HG03354 (cell line): ENCODE results near the gene SMPDL3B.

Source experiments
- ATAC-seq: cut with Tn5 transposase; IDR thresholded peaks from one replicate; pipeline ENCODE4 v1.9.1; 2021; ENCODE audit warnings: mild to moderate bottlenecking; ENCODE audit not compliant: unreplicated experiment, poor library complexity, severe bottlenecking

Gene SMPDL3B, protein sequence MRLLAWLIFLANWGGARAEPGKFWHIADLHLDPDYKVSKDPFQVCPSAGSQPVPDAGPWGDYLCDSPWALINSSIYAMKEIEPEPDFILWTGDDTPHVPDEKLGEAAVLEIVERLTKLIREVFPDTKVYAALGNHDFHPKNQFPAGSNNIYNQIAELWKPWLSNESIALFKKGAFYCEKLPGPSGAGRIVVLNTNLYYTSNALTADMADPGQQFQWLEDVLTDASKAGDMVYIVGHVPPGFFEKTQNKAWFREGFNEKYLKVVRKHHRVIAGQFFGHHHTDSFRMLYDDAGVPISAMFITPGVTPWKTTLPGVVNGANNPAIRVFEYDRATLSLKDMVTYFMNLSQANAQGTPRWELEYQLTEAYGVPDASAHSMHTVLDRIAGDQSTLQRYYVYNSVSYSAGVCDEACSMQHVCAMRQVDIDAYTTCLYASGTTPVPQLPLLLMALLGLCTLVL

DNA sequence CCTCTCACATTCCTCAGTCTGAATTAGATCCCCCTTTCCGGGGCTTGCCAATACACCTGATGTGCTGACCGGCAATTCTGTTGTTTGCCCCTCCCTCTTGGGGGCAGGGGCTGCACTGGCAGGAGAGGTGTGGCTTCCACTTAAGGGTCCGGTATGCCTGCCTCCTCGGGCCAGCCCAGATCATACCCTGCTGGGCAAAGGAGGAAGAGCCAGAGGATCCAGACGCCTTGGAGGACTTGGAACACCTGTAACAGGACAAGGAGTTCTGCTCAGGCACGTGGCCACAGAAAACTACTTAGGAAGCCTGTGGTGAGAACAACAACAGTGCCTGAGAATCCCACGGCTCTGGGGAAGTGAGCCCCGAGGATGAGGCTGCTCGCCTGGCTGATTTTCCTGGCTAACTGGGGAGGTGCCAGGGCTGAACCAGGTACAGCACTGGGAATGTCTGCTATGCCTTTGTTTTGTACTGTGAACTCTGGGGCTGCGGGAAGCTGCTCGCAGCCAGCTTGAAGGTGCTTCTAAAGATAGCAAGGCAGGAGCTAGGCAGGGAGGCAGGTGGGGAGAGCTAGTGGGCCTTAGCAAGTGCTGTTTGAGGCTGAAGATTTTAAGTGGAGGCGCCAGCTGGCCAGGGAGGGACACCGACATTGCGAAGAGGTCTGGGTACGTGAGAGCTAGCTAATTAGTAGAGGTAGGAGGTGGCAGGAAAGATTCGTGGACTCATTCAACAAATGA lies at the start of gene SMPDL3B:
Gene SMPDL3B (plus strand): TSS at position 183 of the 732 bp plus-strand sequence. CDS start 184 bp downstream, at position 367.
- no peak for ATAC-seq

DNA sequence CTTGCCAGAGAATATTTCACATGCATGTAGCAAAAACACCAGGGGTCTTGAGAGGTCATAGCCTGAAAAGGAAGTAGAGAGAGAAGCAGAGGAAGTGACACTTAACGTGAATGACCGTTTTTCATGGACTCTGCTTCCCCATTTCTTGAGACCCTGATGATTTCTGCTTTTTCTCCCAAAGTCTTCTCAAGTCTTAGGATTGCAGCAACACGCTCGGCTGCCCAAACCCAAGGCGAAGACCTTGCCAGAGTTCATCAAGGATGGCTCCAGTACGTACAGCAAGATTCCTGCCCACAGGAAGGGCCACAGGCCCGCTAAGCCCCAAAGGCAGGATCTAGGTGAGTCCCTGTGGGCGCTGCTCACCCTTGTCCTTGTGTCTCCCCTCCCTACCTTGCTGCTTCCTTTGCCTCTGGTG lies 49.7 kb upstream of the SMPDL3B start:
- ATAC-seq = no peak

DNA sequence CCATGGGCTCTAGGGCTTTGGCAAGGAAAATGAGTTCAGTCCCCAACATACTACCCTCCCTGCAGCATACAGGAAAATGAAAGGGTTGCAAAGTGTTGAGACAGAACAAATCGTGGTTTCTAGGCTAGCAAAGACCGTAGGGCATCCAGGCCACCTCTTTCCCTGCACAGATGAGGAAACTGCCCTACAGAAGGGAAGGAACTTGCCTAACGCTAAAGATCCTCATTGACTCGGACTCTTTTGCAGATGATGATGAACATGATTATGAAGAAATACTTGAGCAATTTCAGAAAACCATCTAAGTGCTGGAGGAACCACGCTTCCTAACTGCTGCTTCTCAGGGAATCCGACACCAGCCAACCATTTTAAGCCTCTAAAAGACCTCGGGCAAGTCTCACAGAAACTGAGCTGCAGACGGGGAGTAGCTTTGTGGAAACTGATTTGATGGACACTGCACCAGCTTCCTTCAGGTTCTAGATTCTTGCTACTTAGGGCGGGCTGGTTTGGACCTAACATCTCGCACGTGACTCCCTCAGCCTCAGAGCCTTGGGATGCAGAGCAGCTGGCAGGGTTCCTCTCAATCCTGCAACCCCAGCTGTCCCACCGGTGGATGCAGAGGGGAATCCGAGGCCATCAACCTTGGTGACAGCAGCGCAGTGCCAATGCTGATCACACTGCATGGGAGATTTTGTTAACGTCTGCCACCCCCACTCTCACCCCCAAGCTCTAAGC lies 49.0 kb upstream of the SMPDL3B start:
- ATAC-seq = no peak

DNA sequence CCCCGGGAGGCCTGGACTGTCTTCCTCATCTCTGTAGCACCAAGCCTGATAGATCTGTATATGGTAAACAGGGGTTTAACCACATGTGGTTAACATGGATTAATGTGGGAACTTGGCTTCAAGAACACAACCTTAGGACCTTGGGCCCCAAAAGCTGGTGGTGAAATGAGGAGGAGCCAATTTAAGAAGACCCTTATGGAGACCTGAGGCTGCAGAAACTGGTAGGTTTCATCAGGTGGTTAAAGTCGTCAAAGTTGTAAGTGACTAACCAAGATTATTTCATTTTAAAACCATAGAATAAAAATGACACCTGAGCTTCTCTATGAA lies 48.5 kb upstream of the SMPDL3B start:
- ATAC-seq = no peak

DNA sequence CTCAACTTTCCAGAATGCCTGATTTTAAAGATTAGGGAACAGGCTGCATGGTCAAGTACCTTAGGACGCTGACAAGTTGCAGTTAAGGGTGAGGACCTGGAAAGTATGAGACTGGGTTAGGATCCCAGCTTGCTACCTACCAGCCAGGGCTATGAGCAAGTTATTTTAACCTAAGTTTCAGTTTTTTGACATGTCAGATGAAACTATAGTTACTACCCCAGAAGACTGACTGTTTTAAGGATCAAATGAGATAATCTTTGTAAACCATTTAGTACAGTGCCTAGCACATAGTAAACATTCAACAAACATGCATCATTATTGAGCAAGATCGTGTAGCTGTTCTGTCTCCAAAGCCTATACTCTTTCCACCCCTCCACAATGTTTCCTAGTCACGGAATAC lies 48.1 kb upstream of the SMPDL3B start:
- no peak for ATAC-seq

DNA sequence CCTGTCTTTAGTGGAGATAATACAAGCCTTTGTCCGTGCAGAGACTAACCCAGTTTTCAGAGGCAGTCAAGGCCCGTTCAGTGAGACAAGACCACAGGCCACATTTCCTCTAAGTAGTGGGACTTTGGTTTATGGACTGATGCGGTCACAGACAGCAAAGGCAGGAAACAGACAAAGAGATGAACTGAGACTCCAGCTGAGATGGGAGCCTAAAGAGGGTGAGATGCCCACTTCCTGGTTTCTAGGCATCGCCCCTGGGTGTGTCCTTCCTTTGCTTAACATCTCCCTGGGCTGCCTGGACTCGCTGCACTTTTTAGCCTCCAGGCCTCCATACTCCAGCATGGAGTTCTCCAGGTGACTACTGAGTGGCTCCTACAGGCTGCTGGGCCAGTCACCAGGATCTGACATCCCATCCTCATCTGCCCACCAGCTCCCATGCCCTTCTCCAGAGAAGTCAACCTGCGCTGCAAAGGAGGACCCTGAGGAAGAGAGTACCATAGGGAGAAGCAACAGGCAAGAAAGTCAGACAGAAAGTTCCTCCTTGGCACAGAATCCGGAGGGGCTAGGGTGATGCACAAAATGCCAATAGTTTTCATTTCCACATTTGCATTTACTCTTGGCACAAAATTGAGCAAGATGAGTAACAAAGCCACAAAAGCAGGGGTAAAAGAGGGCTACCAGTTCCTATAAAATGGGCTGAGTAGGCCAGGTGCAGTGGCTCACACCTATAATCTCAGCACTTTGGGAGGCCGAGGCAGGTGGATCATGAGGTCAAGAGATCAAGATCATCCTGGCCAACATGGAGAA lies 47.4 kb upstream of the SMPDL3B start:
- ATAC-seq = no peak

DNA sequence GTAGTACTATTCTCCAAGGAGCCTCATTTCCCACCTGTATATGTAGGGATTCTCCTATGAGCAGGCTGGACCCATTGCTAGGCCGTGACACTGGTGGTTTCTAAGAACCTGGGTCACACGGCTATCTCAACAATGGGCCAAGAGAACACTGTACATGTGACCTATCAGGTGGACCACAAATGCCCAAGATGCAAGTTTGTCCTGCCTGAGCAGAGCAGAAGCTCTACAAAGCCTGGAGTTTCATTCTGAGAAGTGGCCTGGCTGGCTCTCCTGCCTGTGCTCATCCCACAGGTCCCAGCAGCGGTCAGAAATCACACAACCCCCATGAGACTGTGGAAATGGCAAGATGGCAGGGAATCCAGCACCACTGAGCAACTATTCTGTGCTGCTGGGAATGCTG lies 45.3 kb upstream of the SMPDL3B start:
- no peak for ATAC-seq

DNA sequence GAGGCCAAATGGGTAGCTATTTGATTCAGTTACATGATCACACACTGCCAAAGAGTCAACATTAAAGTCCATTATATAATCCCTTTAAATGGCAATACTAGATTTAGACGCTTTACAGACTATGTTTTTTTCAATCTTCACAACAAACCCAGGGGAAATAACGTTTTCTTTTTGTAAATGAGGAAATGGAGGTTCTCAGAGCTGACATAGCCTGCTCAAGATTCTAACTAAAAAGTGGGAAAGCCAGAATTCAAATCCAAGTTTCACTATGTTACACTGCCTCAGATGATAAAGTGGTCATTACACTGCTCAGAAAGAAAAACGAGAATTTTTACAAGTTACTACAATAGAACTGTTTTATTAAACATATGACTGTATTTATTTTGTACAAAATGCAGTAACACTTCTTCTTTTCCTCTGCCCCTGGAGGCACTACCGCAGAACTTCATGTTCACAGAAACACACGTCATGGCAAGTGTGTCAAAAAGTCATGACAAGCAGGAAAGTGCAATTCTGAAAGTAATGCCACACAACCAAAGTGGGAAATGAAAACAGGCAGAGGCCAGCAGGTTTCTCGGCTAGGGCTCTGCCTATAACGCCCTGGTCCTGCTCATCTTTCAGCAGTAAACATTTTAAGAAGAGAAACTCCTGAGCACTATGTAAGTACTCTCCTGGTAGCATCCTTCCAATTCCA lies 43.5 kb upstream of the SMPDL3B start:
- ATAC-seq = peak; percentile 51

DNA sequence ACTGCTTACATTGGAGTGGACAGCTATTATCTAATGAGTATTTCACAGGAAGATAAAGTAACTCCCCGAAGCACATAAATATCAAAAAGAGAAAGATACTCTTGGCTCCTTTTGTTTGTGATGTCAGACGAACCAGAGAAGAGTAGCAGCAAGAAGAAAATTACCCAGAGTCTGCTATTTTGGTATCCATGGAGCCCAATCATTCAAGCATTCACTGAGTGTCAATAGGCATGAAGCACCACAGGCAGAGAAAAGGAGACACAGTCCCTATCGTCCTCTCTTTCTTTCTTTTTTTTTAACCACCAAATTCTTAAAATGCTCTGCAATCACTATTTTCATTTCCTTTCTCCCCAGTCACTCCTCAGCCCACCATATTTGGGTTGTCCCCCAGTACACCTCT lies 40.3 kb upstream of the SMPDL3B start:
- no peak for ATAC-seq

DNA sequence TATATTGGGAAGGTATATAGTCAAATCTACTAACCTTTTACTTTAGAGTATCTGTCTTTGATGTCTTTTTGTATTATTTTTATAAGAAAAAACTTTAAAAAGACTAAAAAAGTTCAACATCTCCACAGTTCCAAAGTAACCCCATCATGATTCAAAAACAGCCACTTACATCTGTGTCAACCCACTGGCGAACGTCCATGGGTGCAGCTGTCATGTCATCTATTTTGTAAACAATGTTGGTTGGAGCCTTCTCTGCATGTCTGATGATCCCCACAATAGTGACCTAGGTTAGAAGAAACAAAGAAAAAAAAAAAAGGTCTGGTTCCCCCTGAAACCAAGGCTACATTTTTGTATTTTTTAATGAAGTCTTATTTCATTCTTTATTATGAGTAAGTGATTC lies 28.0 kb upstream of the SMPDL3B start:
- ATAC-seq = no peak

DNA sequence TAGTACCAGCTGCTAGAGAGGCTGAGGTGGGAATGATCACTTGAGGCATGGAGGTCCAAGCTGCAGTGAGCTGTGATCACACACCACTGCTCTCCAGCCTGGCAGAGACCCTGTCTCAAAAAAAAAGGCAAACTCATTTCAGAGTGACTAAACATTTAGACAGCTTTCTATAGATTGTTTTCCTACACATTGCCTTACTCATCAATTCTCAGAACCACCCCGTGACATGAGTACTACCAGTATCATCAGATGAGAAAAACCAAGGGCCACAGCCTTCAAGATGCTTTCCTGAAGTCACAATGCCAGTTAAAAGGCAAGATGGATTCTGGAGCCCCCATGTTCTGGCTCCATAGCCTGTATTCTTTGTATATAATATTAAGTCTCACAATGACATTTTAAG lies 22.4 kb upstream of the SMPDL3B start:
- no peak for ATAC-seq

DNA sequence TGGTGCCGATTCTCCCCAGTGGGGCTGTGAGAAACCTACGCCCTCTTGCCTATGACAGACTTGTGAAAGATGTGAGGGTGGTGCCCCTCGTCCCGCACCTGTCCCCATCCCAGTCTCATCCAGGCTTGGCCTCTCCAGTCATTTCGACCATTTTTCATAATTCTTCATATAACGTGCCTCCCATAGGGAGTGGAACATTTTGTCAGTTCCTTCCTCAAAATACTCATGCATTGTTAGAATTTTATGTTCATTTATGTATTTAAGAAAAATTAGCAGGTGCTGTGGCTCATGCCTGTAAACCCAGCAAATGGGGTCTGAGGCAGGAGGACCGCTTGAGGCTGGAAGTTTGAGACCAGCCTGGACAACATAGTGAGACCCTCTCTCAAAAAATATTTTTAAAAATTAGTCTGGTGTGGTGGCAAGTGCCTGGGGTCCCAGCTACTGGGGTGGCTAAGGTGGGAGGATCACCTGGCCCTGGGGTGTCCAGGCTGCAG lies 19.7 kb upstream of the SMPDL3B start:
- ATAC-seq = no peak

DNA sequence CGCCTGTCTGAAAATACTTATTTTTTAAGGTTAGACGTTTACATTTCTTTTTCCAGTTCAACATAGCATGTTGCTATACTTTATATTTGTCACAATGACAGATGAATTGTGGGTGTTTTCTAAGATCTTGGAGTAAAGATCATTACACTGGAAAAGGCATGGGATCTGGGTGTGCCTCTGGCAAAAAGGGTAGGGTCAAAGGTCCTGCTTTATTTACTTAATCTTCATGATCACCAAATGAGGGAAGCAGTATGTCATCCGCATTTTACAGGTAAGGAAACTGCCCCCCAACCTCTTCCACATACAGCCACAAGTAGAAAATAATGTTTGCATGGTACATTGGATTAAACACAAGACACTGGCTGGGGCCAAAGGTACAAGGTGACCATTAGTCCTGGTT lies 12.5 kb upstream of the SMPDL3B start:
- ATAC-seq = no peak

DNA sequence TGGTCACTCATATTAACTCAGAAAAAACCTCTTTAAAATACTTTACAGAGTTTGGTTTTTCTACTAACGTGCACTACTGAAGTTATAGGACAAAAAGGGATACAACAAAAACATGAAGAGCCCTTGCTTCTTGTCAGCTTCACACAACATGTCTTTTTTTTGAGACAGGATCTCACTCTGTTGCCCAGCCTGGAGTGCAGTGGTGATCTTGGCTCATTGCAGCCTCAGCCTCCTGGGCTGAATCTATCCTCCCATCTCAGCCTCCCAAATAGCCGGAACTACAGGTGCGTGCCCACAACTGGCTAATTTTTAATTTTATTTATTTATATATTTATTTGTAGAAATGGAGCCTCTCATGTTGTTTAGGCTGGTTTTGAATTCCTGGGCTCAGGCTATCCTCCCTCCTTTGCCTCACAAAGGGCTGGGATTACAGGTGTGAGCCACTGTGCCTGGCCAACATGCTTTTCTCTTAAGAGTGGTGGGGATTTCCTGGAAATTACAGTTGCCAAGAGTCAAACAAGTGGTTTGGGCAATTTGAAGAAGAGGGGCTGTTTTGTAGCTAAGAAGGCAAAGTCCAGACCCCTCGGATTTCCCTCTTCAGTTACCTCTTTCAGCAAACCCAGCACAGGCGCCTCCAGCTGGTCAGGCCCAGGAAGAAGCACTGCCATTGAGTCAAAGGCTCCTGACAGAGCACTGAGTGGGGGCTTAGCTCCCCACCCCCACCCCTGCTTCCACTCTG lies 6.4 kb upstream of the SMPDL3B start:
- ATAC-seq = no peak

DNA sequence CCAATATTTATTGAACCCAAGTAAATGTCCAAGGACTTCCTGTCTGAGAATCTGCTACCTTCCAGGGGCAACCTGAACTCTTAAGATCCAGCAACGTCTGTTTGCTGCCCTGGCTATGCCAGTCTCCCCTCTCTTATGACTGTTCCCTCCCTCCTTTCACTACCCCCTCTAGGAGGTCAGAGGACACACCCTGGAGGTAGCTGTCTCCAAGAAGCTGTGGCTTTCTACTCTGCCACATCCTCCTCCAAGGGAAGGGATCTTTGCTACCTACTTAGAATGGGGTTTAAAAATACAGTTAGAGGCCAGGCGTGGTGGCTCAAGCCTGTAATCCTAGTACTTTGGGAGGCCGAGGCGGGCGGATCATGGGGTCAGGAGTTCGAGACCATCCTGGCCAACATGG lies 3.6 kb upstream of the SMPDL3B start:
- no peak for ATAC-seq

DNA sequence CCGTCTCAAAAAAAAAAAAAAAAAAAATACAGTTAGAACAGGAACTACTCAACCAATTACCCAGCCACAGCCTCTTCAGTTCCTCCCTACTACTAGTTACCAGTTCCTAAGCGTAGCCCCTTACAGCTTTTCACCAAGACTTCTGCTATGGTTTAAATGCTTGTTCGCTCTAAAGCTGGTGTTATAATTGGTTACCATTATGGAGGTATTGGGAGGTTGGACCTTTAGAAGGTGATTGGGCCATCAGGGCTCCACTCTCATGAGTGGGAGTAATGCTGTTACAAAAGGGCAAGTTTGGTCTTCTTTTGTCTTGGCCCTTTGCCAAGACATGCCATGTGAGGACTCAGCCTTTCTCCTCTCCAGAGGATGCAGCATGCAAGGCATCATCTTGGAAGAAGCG lies 3.0 kb upstream of the SMPDL3B start:
- ATAC-seq = no peak

DNA sequence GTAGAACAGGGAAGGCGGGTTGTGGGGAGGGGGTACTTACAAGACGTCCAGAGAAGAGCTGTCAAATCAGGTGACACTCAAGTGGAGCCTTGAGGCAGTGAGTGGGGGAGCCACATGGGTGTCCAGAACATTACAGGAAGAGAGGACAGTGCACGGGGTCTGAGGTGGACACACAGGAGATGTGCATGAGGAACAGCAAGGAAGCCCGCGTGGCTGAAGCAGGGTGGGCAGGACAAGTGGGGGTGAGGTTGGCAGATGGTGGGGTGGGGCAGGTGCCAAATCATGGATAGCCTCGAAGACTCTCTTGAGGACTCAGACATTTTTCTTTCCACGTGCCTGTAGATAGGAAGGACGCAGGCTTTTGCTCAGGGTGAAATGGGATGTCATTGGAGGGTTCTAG lies 921 bp downstream of the SMPDL3B start:
- ATAC-seq = no peak

DNA sequence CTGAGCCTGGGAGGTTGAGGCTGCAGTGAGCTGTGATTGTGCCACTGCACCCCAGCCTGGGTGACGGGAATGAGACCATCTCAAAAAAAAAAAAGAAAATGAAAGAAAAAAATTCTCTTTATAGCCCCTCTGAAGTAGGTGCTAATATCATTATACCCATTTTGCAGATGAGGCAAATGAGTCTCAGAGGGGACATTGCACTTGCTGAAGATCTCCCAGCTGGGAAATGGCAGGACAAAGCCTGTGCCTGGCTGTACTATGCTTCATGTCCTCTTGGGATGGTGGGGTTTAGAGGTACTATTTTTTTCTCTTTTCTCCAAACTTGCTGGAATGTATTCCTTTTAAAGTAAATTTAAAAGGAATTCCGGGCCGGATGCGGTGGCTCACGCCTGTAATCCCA lies 1.6 kb downstream of the SMPDL3B start:
- ATAC-seq = no peak

DNA sequence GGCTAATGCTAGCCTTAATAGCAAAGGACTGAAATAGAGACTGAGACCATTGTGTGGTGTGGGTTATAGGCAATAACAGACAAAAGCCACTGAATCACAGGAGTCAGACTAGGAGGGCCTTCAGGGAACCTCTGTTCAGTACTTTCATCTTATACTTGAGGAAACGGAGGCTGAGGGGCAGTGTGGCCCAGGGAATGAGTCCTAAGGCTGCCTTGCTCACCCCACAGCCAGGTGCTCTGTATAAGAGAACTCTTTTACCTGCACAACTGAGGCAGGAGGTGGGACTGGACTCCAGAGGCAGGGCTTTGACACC lies 2.7 kb downstream of the SMPDL3B start:
- no peak for ATAC-seq
